GM19351 (cell line): ENCODE measurements around the gene TSPAN32.

ENCODE experiments used
- ATAC-seq: cut with Tn5 transposase; IDR thresholded peaks from one replicate; pipeline ENCODE4 v1.9.1; 2021; ENCODE audit warnings: mild to moderate bottlenecking, moderate library complexity; ENCODE audit not compliant: unreplicated experiment

Gene TSPAN32

GRCh38 chr11:2301631-2302305 lies at the start of gene TSPAN32, which contains the start of gene C11orf21:
TSPAN32 (plus strand) TSS chr11:2302013; CDS start chr11:2302150, 137 bp downstream.
C11orf21 (minus strand) TSS chr11:2301918; CDS start chr11:2301808, 110 bp downstream.
- no peak for ATAC-seq

GRCh38 chr11:2252018-2252417 lies 49.8 kb upstream of the TSPAN32 start:
- ATAC-seq: no peak

GRCh38 chr11:2256293-2256913 lies 45.4 kb upstream of the TSPAN32 start:
- ATAC-seq: no peak

GRCh38 chr11:2256951-2257700 lies 44.7 kb upstream of the TSPAN32 start:
- no peak for ATAC-seq

- no peak for ATAC-seq
These were observed 43.0 kb upstream of the TSPAN32 start for GRCh38 chr11:2258501-2259465.

- no peak for ATAC-seq
These were observed 42.4 kb upstream of the TSPAN32 start for GRCh38 chr11:2259466-2259830.

- ATAC-seq: no peak
These were observed 41.8 kb upstream of the TSPAN32 start for GRCh38 chr11:2259897-2260451.

- ATAC-seq: no peak
These were observed 41.1 kb upstream of the TSPAN32 start for GRCh38 chr11:2260491-2261364.

- ATAC-seq: no peak
These were observed 40.2 kb upstream of the TSPAN32 start for GRCh38 chr11:2261436-2262230.

GRCh38 chr11:2262301-2263070 lies 39.3 kb upstream of the TSPAN32 start:
- ATAC-seq: no peak

GRCh38 chr11:2263071-2263565 lies 38.7 kb upstream of the TSPAN32 start:
- ATAC-seq: no peak

- ATAC-seq: no peak
These were observed 38.0 kb upstream of the TSPAN32 start for GRCh38 chr11:2263724-2264360.

GRCh38 chr11:2264366-2265053 lies 37.3 kb upstream of the TSPAN32 start:
- ATAC-seq: no peak

- ATAC-seq: peak; percentile 59
These were observed 36.4 kb upstream of the TSPAN32 start for GRCh38 chr11:2265396-2265795.

- ATAC-seq: no peak
These were observed 35.8 kb upstream of the TSPAN32 start for GRCh38 chr11:2265854-2266585.
